HUES48 (cell line): ENCODE data around the gene CTRB1.

ENCODE experiments used
- H3K27ac ChIP-seq: one replicate; pipeline ENCODE4 v1.7.0; 2013; ENCODE audit warnings: low read depth, low read length, inconsistent platforms
- H3K27me3 ChIP-seq: 2 replicates; pipeline ENCODE4 v1.6.1; 2013; ENCODE audit warnings: mild to moderate bottlenecking, low read length; ENCODE audit not compliant: control insufficient read depth, insufficient read depth
- H3K36me3 ChIP-seq: 2 replicates; pipeline ENCODE4 v1.6.1; 2013; ENCODE audit warnings: low read length; ENCODE audit not compliant: control insufficient read depth, insufficient read depth
- H3K4me1 ChIP-seq: 2 replicates; pipeline ENCODE4 v1.6.1; 2013; ENCODE audit warnings: mild to moderate bottlenecking, low read length; ENCODE audit not compliant: control insufficient read depth, insufficient read depth
- H3K4me3 ChIP-seq: 2 replicates; pipeline ENCODE4 v1.5.1; 2013; ENCODE audit warnings: mild to moderate bottlenecking, low read depth, low read length
- H3K9ac ChIP-seq: 2 replicates; pipeline ENCODE4 v1.6.1; 2013; ENCODE audit warnings: mild to moderate bottlenecking, low read depth, low read length, moderate library complexity
- H3K9me3 ChIP-seq: 2 replicates; pipeline ENCODE4 v1.6.1; 2013; ENCODE audit warnings: low read length; ENCODE audit not compliant: control insufficient read depth, insufficient read depth

CTRB1 gene

DNA sequence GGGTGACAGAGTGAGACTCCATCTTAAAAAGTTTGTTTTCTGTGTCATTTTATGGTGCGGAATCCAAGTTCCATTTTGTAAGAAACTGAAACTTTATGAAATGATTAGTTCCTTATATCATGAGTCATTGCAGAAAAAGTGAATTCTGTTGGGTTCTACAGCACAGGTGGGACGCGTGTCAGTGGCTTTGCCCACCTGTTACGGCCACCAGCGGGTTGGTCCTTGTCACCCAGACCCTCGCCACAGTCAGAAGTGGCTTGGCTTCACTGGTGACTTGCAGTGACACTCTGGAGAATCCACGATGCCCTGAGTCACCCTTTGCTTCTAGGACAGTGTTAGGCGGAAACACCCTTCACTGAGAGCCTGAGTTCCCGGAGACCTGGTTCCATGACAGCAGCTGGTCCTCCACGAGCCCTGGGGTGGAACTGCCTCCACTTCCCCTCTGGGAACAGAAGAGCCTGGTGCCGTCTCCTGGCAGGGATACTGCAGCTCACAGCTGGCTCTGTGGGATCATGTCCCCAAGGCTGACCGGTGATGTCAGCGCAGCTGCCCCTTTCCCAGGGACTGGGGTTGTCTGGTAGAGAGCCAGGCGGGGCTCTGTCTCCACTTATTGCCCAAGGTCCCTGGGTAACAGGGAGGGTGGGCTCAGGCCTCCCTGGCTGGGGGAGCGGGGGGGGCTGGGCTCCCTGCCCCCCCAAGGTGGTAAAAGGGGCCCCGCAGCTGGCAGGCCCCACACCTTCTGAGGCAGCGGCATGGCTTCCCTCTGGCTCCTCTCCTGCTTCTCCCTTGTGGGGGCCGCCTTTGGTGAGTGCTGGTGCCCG is at the start of gene CTRB1:
TSS of gene CTRB1 (plus strand) at position 733 of the 821 bp plus-strand sequence. CDS start at position 753, 20 bp downstream.
- no peak within 1 kb of the TSS for H3K4me3 ChIP-seq
- H3K36me3 ChIP-seq: no peaks in the 10 kb centered on the region
- no peaks in the 10 kb centered on the region for H3K9me3 ChIP-seq
- H3K4me1 ChIP-seq: no peaks in the 10 kb centered on the region
- H3K27me3 ChIP-seq: no peaks in the 10 kb centered on the region
- H3K9ac ChIP-seq: no peak within 1 kb of the TSS
- H3K27ac ChIP-seq: no peak within 1 kb of the TSS

GRCh38 chr16:75169899-75170405 is 48.8 kb upstream of the CTRB1 start:
- no peak overlapping the region for H3K27ac ChIP-seq
- no peak overlapping the region for H3K4me3 ChIP-seq
- H3K36me3 ChIP-seq: peaks cover 57% of the 10 kb centered on the region
- no peaks in the 10 kb centered on the region for H3K4me1 ChIP-seq
- peaks cover 55% of the 10 kb centered on the region for H3K9me3 ChIP-seq
- H3K9ac ChIP-seq: no peak overlapping the region
- no peaks in the 10 kb centered on the region for H3K27me3 ChIP-seq

DNA sequence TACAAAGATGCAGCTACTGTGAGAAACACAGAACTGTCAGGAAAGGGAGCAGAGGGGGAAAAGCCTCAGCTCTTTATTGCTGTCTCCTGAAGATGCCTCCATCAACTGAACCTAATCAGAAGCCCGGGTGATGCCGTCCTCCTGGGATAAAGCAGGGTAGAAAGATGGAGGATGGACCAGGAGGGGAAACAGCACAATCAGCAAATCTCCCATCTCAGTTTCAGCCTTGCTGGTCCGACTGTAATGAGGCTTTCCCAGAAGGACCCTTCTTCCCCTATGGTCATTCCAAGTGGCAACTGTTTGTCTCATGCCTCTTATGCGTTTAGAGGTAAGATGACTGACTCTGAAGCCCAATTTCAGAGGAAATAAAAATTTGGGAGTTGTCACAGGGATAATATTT is 46.2 kb upstream of the CTRB1 start:
- Histone ChIP-seq H3K9me3 (peaks cover 43% of the 10 kb centered on the region), H3K36me3 (peaks cover 43% of the 10 kb centered on the region), H3K27me3 (no peaks in the 10 kb centered on the region), H3K4me3 (no peak overlapping the region), H3K27ac (no peak overlapping the region), H3K4me1 (no peaks in the 10 kb centered on the region), H3K9ac (no peak overlapping the region)

GRCh38 chr16:75175074-75175473 is 43.7 kb upstream of the CTRB1 start:
- Histone ChIP-seq H3K4me3 (no peak overlapping the region), H3K9me3 (peaks cover 28% of the 10 kb centered on the region), H3K27me3 (no peaks in the 10 kb centered on the region), H3K36me3 (peaks cover 18% of the 10 kb centered on the region), H3K4me1 (no peaks in the 10 kb centered on the region), H3K27ac (no peak overlapping the region), H3K9ac (no peak overlapping the region)

GRCh38 chr16:75176926-75177325 is 41.9 kb upstream of the CTRB1 start:
- H3K9me3 ChIP-seq: peaks cover 11% of the 10 kb centered on the region
- H3K4me1 ChIP-seq: no peaks in the 10 kb centered on the region
- no peaks in the 10 kb centered on the region for H3K36me3 ChIP-seq
- no peak overlapping the region for H3K4me3 ChIP-seq
- H3K27me3 ChIP-seq: no peaks in the 10 kb centered on the region
- H3K9ac ChIP-seq: no peak overlapping the region
- no peak overlapping the region for H3K27ac ChIP-seq

GRCh38 chr16:75179208-75179607 is 39.6 kb upstream of the CTRB1 start:
- no peaks in the 10 kb centered on the region for H3K27me3 ChIP-seq
- H3K36me3 ChIP-seq: no peaks in the 10 kb centered on the region
- no peak overlapping the region for H3K27ac ChIP-seq
- no peak overlapping the region for H3K4me3 ChIP-seq
- H3K9me3 ChIP-seq: peaks cover 7% of the 10 kb centered on the region; the same call in 1 of the 2 replicates
- H3K9ac ChIP-seq: no peak overlapping the region
- no peaks in the 10 kb centered on the region for H3K4me1 ChIP-seq

DNA sequence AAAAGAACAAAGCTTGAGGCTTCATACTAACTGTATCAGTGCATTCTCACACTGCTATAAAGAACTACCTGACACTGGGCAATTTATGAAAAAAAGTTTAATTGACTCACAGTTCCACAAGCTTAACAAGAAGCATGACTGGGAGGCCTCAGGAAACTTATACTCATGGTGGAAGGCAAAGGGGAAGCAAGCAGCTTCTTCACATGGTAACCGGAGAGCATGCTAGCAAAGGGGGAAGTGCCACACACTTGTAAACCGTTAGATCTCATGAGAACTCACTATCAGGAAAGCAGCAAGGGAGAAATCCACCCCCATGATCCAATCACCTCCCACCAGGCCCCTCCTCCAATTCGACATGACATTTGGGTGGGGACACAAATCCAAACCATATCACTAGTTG is 37.2 kb upstream of the CTRB1 start:
- no peak overlapping the region for H3K9ac ChIP-seq
- H3K27ac ChIP-seq: no peak overlapping the region
- no peak overlapping the region for H3K4me3 ChIP-seq
- H3K36me3 ChIP-seq: no peaks in the 10 kb centered on the region
- no peaks in the 10 kb centered on the region for H3K4me1 ChIP-seq
- H3K27me3 ChIP-seq: no peaks in the 10 kb centered on the region
- H3K9me3 ChIP-seq: peaks cover 3% of the 10 kb centered on the region; the same call in 1 of the 2 replicates

DNA sequence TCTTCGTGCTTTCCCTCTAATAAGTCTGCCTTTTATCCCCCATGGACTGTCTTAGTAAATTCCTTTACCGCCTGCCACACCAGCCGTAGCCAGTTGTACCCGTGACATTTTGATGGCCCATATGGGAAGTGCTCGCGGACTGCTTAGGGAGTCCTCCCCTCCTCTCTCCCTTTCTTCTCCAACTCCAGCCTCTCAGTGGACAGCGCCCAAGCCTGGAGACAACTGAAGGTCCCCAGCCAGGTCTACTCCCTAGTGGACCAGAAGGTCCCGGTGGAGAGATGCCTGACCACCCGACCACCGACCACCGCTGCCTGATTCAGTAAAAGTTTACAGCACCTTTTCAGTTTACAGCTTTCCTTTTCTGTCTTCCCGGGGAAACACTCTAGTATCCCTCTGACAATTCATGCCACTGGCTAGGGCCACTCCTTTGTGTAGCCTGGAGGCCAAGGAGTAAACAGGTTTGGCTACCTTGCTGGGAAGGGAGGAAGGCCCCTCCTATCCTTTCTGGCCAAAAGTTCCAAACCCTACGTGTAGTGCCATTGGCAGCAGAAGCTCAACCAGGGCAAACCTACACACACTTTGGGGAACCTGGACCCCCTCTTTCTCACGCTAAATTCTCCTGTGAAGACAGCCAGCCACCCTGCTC is 29.8 kb upstream of the CTRB1 start:
- no peaks in the 10 kb centered on the region for H3K4me1 ChIP-seq
- no peak overlapping the region for H3K9ac ChIP-seq
- no peak overlapping the region for H3K27ac ChIP-seq
- H3K36me3 ChIP-seq: no peaks in the 10 kb centered on the region
- H3K4me3 ChIP-seq: no peak overlapping the region
- H3K27me3 ChIP-seq: no peaks in the 10 kb centered on the region
- no peaks in the 10 kb centered on the region for H3K9me3 ChIP-seq

DNA sequence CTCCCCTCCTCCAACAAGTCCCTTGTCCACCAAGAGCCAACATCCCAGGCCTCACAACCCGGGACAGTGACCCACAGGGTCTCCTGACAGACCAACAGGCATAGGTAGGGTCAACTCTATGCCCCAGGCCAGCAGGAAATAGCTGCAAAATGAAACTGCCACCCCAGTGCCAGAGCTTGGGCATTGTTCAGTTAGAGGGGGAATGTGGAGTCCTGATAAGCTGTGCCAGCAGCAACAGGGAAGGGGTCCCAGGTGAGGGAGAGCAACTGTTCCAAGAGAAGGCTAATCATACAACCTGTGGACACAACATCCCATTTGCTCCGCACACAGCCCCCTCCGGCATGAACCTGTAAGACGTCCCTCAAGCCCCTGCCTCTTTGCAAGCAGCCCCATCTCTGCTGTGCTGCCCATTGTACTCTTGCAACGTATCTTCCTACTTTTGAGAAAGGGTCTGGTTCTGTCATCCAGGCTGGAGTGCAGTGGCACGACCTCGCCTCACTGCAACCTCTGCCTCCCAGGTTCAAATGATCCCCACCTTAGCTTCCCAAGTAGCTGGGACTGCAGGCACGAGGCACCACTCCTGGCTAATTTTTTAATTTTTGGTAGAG is 29.0 kb upstream of the CTRB1 start:
- no peaks in the 10 kb centered on the region for H3K27me3 ChIP-seq

GRCh38 chr16:75192606-75193264 is 26.1 kb upstream of the CTRB1 start:
- no peaks in the 10 kb centered on the region for H3K27me3 ChIP-seq
- no peak overlapping the region for H3K4me3 ChIP-seq
- H3K9ac ChIP-seq: no peak overlapping the region
- no peak overlapping the region for H3K27ac ChIP-seq
- no peaks in the 10 kb centered on the region for H3K36me3 ChIP-seq
- H3K4me1 ChIP-seq: no peaks in the 10 kb centered on the region
- H3K9me3 ChIP-seq: no peaks in the 10 kb centered on the region

More for the DNA sequence above, 29.0 kb upstream of the CTRB1 start:
- H3K4me3 ChIP-seq: no peak overlapping the region
- no peaks in the 10 kb centered on the region for H3K9me3 ChIP-seq
- no peak overlapping the region for H3K9ac ChIP-seq
- H3K36me3 ChIP-seq: no peaks in the 10 kb centered on the region
- no peaks in the 10 kb centered on the region for H3K4me1 ChIP-seq
- H3K27ac ChIP-seq: no peak overlapping the region
